ENCODE results near the gene PITPNM2. TPM values are rescaled to one million over a fixed set of nuclear protein-coding genes. Genes with fewer than 3 reads are reported as not detected.

The PITPNM2 gene
- total and polyA plus RNA-seq, 5 donors: 10.8 to 26.8 (median 19.5) TPM

DNA sequence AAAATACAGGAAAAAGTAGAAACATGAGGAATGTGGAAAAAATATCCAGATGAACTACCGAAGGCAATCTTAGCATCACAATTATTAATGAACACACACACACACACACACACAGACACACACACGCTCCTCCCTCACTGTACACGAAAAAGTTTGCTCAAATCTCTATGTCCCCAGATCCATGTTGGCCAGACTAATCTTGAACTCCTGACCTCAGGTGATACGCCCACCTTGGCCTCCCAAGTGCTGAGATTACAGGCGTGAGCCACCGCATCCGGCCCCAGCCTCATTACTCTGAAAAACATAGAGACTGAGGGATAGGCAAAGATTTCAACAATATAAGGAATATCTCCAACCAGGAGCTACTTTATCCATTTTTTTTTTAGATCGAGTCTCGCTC is 17.2 kb downstream of the PITPNM2 start:
- ATAC-seq (no peak), DNase-seq (no peak)
- WGBS: 91% methylated on average over 9 of the region's 9 CpGs
- H3K27me3 ChIP-seq (ENCODE audit: control insufficient read depth, insufficient read depth): no peaks in the 10 kb centered on the region
- no peaks in the 10 kb centered on the region for H3K9me3 ChIP-seq (ENCODE audit: control insufficient read depth, low read length)
- no peak overlapping the region for H3K4me3 ChIP-seq (ENCODE audit: low read length)
- H3K27ac ChIP-seq (ENCODE audit: low read length): no peak overlapping the region
- peaks cover 9% of the 10 kb centered on the region for H3K4me1 ChIP-seq (ENCODE audit: control insufficient read depth, insufficient read depth, low read length)
- intact Hi-C loops (cut with DNase I): no loop called here

GRCh38 chr12:123132951-123133619 is 17.8 kb downstream of the PITPNM2 start:
- no peaks in the 10 kb centered on the region for H3K9me3 ChIP-seq (ENCODE audit: control insufficient read depth, low read length)
- DNase-seq: no peak
- H3K27me3 ChIP-seq (ENCODE audit: control insufficient read depth, insufficient read depth): no peaks in the 10 kb centered on the region
- no peak overlapping the region for H3K4me3 ChIP-seq (ENCODE audit: low read length)
- peaks cover 9% of the 10 kb centered on the region for H3K4me1 ChIP-seq (ENCODE audit: control insufficient read depth, insufficient read depth, low read length)
- intact Hi-C loops (cut with DNase I): no loop called here
- no peak overlapping the region for H3K27ac ChIP-seq (ENCODE audit: low read length)
- no peak for ATAC-seq
- 87% methylated on average over 3 of the region's 3 CpGs for WGBS

DNA sequence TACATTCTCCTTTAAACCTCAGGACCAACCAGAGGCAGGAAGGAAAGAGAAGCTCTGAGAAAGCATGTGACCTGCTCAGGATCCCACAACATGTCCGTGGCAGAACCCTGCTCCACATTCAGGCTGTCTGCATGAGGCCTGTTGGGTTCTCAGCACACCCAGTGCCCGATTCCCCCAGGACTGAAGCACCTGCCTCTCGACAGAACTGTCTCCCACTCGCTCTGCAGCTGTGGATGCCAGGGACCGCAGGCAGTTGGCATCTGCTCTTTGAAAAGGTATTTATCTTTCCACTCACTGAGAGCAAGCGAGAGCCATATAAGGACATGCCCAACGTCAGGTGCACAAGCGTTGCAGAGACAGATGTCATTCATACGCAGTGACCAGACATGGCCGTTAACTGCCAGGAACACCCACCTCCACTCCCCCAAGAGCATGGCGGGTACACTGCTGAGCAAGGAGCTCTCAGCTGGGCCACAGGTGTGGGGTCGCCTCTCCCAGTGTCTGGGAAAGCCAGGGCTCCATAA is 18.9 kb downstream of the PITPNM2 start:
- ATAC-seq: peak; percentile 64 to 72

GRCh38 chr12:123131291-123131832 is 19.5 kb downstream of the PITPNM2 start:
- 79% methylated on average over 4 of the region's 4 CpGs for WGBS
- ATAC-seq: peak; percentile 60 to 76

More for the DNA sequence above, 18.9 kb downstream of the PITPNM2 start:
- DNase-seq: peak in 2 of 3 donors; percentile 33 to 50
- Histone ChIP-seq H3K4me1 (ENCODE audit: control insufficient read depth, insufficient read depth, low read length) (peaks cover 9% of the 10 kb centered on the region), H3K27me3 (ENCODE audit: control insufficient read depth, insufficient read depth) (no peaks in the 10 kb centered on the region), H3K9me3 (ENCODE audit: control insufficient read depth, low read length) (no peaks in the 10 kb centered on the region), H3K27ac (ENCODE audit: low read length) (peak overlapping the region; percentile 83), H3K4me3 (ENCODE audit: low read length) (no peak overlapping the region)
- intact Hi-C loops (cut with DNase I): no loop called here
- 70% methylated on average over 12 of the region's 12 CpGs for WGBS

GRCh38 chr12:123129621-123130020 is 21.3 kb downstream of the PITPNM2 start:
- DNase-seq: no peak
- 89% methylated on average over 4 of the region's 4 CpGs for WGBS
- Histone ChIP-seq H3K27ac (ENCODE audit: low read length) (no peak overlapping the region), H3K4me3 (ENCODE audit: low read length) (no peak overlapping the region), H3K27me3 (ENCODE audit: control insufficient read depth, insufficient read depth) (no peaks in the 10 kb centered on the region), H3K9me3 (ENCODE audit: control insufficient read depth, low read length) (no peaks in the 10 kb centered on the region), H3K4me1 (ENCODE audit: control insufficient read depth, insufficient read depth, low read length) (peaks cover 17% of the 10 kb centered on the region)
- intact Hi-C loops (cut with DNase I): no loop called here
- no peak for ATAC-seq

More at GRCh38 chr12:123131291-123131832, 19.5 kb downstream of the PITPNM2 start:
- Histone ChIP-seq H3K4me1 (ENCODE audit: control insufficient read depth, insufficient read depth, low read length) (peaks cover 14% of the 10 kb centered on the region), H3K9me3 (ENCODE audit: control insufficient read depth, low read length) (no peaks in the 10 kb centered on the region), H3K4me3 (ENCODE audit: low read length) (no peak overlapping the region), H3K27ac (ENCODE audit: low read length) (peak overlapping the region; percentile 83), H3K27me3 (ENCODE audit: control insufficient read depth, insufficient read depth) (no peaks in the 10 kb centered on the region)
- DNase-seq: peak in 1 of 3 donors; percentile 33
- intact Hi-C loops (cut with DNase I): no loop called here

GRCh38 chr12:123127182-123127495 is 23.8 kb downstream of the PITPNM2 start:
- DNase-seq (no peak), ATAC-seq (no peak)
- no peaks in the 10 kb centered on the region for H3K27me3 ChIP-seq (ENCODE audit: control insufficient read depth, insufficient read depth)
- 93% methylated on average over 6 of the region's 6 CpGs for WGBS
- no peaks in the 10 kb centered on the region for H3K9me3 ChIP-seq (ENCODE audit: control insufficient read depth, low read length)
- H3K4me1 ChIP-seq (ENCODE audit: control insufficient read depth, insufficient read depth, low read length): peaks cover 18% of the 10 kb centered on the region
- intact Hi-C loops (cut with DNase I): no loop called here
- H3K4me3 ChIP-seq (ENCODE audit: low read length): no peak overlapping the region
- H3K27ac ChIP-seq (ENCODE audit: low read length): no peak overlapping the region

DNA sequence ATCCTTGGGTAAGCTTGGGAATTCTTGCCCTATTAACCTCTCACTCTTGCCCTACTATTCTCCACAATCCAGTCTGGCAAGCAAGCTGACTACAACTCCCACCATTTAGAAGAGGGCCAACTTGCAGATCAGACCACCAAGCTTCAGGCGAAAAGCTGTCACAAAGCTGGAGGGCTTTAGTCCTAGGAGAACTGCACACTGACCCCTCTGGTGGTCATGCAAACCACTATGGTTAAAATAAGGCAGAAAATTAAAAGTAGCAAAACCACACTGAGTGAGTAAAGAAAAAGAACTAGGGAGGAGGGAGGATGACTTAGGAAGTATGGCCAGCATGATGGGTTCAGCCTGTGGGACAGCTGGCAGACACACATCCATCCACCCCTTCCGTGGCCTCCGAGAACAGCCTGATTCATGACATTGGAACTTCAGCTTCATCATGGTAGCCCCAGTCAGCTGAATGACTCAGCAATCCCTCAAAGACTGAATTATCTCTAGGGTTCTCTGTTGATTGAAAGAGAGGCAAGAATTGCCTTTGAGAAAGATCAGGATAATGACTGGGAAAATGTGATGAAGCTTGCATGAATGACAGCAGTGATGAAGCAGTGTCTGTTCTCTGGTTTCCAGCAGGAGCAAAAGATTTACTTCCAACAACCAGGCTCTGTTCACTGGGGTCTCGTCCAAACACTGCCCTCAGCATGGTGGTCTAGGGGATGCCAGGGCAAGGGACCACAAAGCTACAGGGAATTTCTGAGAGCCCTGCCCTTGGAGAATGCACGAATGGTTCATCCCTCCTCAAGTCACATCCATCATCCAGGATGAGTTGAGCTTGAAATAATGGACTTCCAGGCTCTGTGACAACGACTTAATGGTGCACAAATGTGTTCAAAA is 24.4 kb downstream of the PITPNM2 start:
- Histone ChIP-seq H3K27ac (ENCODE audit: low read length) (peak overlapping the region; percentile 1), H3K9me3 (ENCODE audit: control insufficient read depth, low read length) (no peaks in the 10 kb centered on the region), H3K27me3 (ENCODE audit: control insufficient read depth, insufficient read depth) (no peaks in the 10 kb centered on the region), H3K4me1 (ENCODE audit: control insufficient read depth, insufficient read depth, low read length) (peaks cover 12% of the 10 kb centered on the region), H3K4me3 (ENCODE audit: low read length) (no peak overlapping the region)
- 61% methylated on average over 6 of the region's 6 CpGs for WGBS
- peak in 2 of 3 donors; percentile 59 to 73 for DNase-seq
- peak; percentile 79 to 88 for ATAC-seq
- intact Hi-C loops (cut with DNase I): no loop called here

GRCh38 chr12:123122626-123123025 is 28.3 kb downstream of the PITPNM2 start:
- 94% methylated on average over 3 of the region's 3 CpGs for WGBS
- Histone ChIP-seq H3K9me3 (ENCODE audit: control insufficient read depth, low read length) (no peaks in the 10 kb centered on the region), H3K27ac (ENCODE audit: low read length) (no peak overlapping the region), H3K4me3 (ENCODE audit: low read length) (no peak overlapping the region), H3K4me1 (ENCODE audit: control insufficient read depth, insufficient read depth, low read length) (peaks cover 10% of the 10 kb centered on the region), H3K27me3 (ENCODE audit: control insufficient read depth, insufficient read depth) (no peaks in the 10 kb centered on the region)
- no peak for ATAC-seq
- intact Hi-C loops (cut with DNase I): no loop called here
- DNase-seq: no peak

GRCh38 chr12:123121670-123122069 is 29.2 kb downstream of the PITPNM2 start:
- intact Hi-C loops (cut with DNase I): no loop called here
- WGBS: 94% methylated on average over 6 of the region's 6 CpGs
- Histone ChIP-seq H3K27me3 (ENCODE audit: control insufficient read depth, insufficient read depth) (no peaks in the 10 kb centered on the region), H3K27ac (ENCODE audit: low read length) (no peak overlapping the region), H3K4me1 (ENCODE audit: control insufficient read depth, insufficient read depth, low read length) (peaks cover 9% of the 10 kb centered on the region), H3K4me3 (ENCODE audit: low read length) (no peak overlapping the region), H3K9me3 (ENCODE audit: control insufficient read depth, low read length) (no peaks in the 10 kb centered on the region)
- DNase-seq: no peak
- no peak for ATAC-seq

DNA sequence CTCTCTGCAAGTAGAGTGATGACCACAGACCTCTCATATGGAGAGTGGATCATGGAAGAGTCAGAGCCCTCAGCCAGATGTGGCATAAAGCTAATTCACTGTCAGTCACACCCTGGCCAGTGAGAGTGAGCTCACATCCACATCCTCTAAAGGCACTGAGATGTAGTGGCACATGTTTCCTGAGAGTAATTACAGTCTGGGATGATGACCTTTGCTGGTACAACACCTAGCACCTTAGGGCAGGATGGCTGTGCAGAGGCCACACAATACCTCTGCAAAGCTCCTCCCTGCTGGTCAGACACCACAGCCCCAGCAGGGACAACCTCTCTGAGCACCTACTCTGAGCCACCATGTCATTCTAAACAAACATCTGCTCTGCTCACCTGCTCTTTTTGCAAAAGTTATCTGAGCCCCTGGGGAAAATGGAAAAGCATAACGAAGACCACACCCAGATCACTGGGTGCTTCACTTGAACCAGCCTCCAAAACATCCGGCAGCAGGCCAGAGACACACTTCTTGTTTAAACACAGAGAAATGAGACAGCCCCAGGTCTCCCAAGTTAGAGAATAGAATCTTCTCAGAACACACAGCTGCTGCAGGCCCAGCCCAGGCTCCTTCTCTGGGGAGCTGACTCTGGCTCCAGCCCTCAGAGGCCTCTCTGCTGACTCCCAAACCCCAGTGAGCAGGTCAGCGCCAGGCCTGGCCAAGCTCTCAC is 30.3 kb downstream of the PITPNM2 start:
- peak in 1 of 3 donors; percentile 45 for DNase-seq
- Histone ChIP-seq H3K27me3 (ENCODE audit: control insufficient read depth, insufficient read depth) (no peaks in the 10 kb centered on the region), H3K4me1 (ENCODE audit: control insufficient read depth, insufficient read depth, low read length) (peaks cover 9% of the 10 kb centered on the region), H3K4me3 (ENCODE audit: low read length) (no peak overlapping the region), H3K27ac (ENCODE audit: low read length) (no peak overlapping the region), H3K9me3 (ENCODE audit: control insufficient read depth, low read length) (no peaks in the 10 kb centered on the region)
- intact Hi-C loops (cut with DNase I): no loop called here
- peak in 1 of 2 donors; percentile 23 for ATAC-seq
- WGBS: 70% methylated on average over 3 of the region's 3 CpGs

Measured in right cardiac atrium (tissue), 5 donors.